ENCODE measurements around the gene RSAD2. TPM values are rescaled to one million over a fixed set of nuclear protein-coding genes. Genes with fewer than 3 reads are reported as not detected.

Gene RSAD2
- not detected in 3 replicates for total RNA-seq (2021)
- Bru-seq, nascent RNA = not detected
- long read RNA-seq, experiment 1 = 0 reads
- long read RNA-seq, experiment 2 = 0 reads
- long read RNA-seq, experiment 3 = 0 reads

- Mint-ChIP-seq H3K27me3 (ENCODE audit: low read depth) (peaks cover 29% of the 10 kb centered on the region), H3K27ac (no peak within 1 kb of the TSS), H3K9me3 (peaks cover 94% of the 10 kb centered on the region), H3K36me3 (peaks cover 50% of the 10 kb centered on the region), H3K4me3 (no peak within 1 kb of the TSS), H3K4me1 (no peaks in the 10 kb centered on the region)
- CTCF ChIA-PET = no interaction called here
- POLR2A ChIA-PET = no interaction called here
- ATAC-seq (no peak), DNase-seq (ENCODE audit: low spot score) (no peak)
- TF ChIP-seq TEAD4 (CRISPR knock-in tag; IDR thresholded peaks at IDR 0.05) (no peak), PRDM15 (CRISPR knock-in tag; IDR thresholded peaks at IDR 0.05) (no peak), KAT7 (CRISPR knock-in tag; IDR thresholded peaks at IDR 0.05; ENCODE audit: borderline replicate concordance) (no peak), ZNF425 (CRISPR knock-in tag; conservative IDR thresholded peaks at IDR 0.05) (no peak), FOXK1 (CRISPR knock-in tag; IDR thresholded peaks at IDR 0.05) (no peak), ZSCAN18 (CRISPR knock-in tag; IDR thresholded peaks at IDR 0.05) (no peak), SMAD3 (CRISPR knock-in tag; IDR thresholded peaks at IDR 0.05; ENCODE audit: borderline replicate concordance) (no peak), MYBL2 (CRISPR knock-in tag; IDR thresholded peaks at IDR 0.05) (no peak), OVOL2 (CRISPR knock-in tag; IDR thresholded peaks at IDR 0.05; ENCODE audit: borderline replicate concordance) (no peak), CDX4 (CRISPR knock-in tag; IDR thresholded peaks at IDR 0.05; ENCODE audit: borderline replicate concordance) (no peak), MAX (CRISPR knock-in tag; IDR thresholded peaks at IDR 0.05) (no peak), PREB (CRISPR knock-in tag; IDR thresholded peaks at IDR 0.05; ENCODE audit: borderline replicate concordance) (no peak), STAT6 (CRISPR knock-in tag; conservative IDR thresholded peaks at IDR 0.05; ENCODE audit: low read depth) (no peak), IRF2 (CRISPR knock-in tag; IDR thresholded peaks at IDR 0.05; ENCODE audit: borderline replicate concordance, low read depth) (no peak)
These were observed at the start of gene RSAD2 for GRCh38 chr2:6877402-6878304. Gene RSAD2 (plus strand): TSS chr2:6877777. CDS start chr2:6877801, 24 bp downstream.

Data from WTC11 (cell line).